Middle frontal gyrus (tissue), 1 donor: ENCODE data around the gene NAA15.
"Not testable (repeated sequence)": the region's sequence is repeated elsewhere in the genome, so short reads cannot be mapped to it uniquely, and the experiment has no call there.

Source experiments
- DNase-seq: peaks from one replicate; pipeline ENCODE4 v3.0.0-alpha.2; 2015; ENCODE audit warnings: low spot score; ENCODE audit errors: extremely low spot score

The NAA15 gene

GRCh38 chr4:139297001-139297410 is 4.3 kb upstream of the NAA15 start:
- no peak for DNase-seq

DNA sequence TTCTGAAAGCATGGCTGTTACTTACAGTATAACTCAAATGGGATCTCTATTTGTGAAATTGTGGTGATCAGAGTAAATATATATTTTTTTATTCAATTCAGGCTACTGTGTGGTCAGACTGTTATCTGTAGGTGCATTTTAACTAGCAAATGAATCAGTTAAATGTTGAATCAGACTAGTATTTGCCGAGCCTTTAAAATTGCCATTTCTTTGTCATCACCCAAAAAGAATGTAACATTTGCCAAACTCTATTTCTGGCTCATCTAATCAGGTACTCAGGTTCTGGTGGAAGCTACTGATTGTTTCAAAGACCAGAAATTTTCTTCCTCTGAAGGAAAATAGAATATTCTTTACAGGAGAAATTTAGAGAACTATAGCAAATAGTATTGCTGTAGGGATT is 1.8 kb upstream of the NAA15 start:
- no peak for DNase-seq

- no peak for DNase-seq
Measured at GRCh38 chr4:139300431-139301112, 733 bp upstream of the NAA15 start.

GRCh38 chr4:139301821-139302611 is 711 bp downstream of the NAA15 start, which contains the start of gene NDUFC1:
Gene NDUFC1, minus strand, starts transcription at chr4:139302477. Its CDS starts 6,679 bp downstream, at chr4:139295798.
- DNase-seq = no peak

DNA sequence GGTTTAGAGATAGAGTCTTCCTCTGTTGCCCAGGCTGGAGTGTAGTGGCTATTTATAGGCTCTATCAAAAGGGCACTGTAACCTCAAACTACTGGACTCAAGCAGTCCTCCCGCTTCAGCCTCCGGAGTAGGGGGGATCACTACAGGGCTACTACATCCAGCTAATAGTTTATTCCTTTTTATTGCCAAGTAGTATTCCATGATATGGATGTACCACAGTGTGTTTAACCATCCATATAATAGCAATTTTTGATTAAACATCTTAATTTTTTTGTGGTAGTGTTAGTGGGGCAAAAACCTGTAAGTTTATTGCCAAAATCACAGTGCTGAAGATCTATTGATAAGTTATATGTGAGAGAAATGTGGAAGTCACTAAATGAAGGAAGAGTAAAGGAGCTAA is 3.6 kb downstream of the NAA15 start:
- no peak for DNase-seq

GRCh38 chr4:139311909-139312308 is 10.6 kb downstream of the NAA15 start:
- DNase-seq = no peak

DNA sequence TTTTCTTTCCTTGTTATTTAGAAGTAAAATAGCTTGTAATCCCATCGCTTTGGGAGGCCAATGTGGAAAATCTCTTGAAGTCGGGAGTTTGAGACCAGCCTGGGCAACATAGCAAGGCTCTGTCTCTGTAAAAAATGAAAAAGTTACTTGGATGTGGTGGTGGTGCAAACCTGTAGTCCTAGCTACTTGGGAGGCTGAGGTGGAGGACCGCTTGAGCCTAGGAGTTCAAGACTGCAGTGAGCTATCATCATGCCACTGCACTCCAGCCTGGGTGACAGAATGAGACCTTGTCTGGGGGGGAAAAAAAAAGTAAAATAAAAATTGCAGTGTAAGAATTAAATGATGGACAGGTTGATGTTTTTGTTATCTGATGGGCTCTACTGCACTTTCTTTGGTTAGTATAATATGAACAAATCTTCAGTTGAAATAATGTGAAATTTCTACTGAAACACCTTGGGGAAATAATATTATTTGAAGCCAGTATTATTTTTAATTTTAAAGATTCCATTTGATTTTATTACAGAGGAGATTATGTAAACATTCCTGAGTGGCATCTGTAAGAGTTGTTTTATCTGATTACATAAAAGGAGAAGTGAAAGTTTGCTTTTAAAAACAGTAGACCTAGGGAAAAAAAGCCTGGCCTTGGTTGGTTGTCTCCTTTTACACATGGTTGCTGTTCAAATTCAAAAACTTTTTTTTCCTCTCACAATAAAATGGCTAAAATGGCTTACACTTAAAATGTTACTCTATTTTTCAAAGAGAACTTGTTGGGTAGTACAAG is 11.4 kb downstream of the NAA15 start:
- no peak for DNase-seq

DNA sequence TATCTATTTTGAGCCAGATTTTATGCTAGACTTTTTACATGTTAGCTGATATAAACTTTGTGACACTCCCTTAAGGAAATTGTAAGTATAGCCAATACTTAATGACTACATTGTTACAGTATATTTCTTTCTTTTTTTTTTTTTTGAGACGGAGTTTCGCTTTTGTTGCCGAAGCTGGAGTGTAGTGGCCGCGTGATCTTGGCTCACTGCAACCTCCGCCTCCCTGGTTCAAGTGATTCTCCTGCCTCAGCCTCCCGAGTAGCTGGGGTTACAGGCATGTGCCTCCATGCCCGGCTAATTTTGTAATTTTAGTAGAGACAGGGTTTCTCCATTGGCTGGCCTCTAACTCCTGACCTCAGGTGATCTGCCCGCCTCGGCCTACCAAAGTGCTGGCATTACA is 12.1 kb downstream of the NAA15 start:
- not testable (repeated sequence) for DNase-seq

DNA sequence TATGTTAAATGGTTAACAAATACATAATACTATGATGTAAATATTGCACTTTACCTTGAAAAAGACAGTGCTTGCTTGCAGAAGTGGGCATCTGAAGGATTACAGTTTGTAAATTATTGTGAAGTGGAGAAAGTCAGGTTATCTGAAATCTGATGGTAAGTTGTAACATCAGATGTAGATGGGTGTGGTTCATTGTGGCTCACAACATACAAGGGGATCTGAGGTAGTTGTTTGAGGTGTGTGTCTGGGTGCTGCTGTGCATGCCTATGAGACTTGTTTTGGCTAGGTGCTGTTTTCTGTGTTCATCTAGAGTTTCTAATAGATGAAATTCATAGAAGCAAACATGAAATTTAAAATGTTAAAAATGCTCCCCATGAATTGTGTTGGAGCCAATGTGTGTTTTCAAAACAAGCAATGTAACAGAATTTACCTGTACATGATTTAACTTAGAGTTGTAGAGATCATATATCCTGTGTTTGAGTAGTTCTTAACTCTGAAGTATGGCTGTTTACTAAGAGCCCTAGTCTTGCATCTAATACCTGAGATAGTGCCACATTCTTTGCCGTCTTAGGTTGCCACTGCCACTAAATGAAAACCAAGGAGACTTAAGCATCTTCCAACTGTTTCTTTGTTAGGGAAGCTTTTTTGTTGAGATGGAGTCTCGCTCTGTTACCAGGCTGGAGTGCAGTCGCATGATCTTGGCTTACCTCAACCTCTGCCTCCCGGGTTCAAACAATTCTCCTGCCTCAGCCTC is 12.9 kb downstream of the NAA15 start:
- no peak for DNase-seq

DNA sequence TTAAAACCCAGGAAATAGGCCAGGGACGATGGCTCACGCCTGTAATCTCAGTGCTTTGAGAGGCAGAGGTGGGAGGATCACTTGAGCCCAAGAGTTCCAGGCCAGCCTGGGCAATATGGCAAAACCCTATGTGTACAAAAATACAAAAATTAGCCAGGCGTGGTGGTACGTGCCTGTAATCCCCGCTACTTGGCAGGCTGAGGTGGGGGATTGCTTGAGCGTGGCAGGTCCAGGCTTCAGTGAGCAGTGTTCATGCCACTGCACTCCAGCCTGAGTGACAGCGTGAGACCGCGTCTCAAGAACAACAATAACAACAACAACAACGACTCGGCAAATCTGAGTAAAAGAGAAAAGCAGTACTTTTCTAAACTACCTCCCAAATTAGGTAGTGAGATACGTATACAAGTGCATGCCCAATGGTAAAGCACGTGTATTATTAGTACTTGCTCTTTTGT is 13.9 kb downstream of the NAA15 start:
- DNase-seq = no peak

- no peak for DNase-seq
Measured at GRCh38 chr4:139316733-139317132, 15.4 kb downstream of the NAA15 start.

DNA sequence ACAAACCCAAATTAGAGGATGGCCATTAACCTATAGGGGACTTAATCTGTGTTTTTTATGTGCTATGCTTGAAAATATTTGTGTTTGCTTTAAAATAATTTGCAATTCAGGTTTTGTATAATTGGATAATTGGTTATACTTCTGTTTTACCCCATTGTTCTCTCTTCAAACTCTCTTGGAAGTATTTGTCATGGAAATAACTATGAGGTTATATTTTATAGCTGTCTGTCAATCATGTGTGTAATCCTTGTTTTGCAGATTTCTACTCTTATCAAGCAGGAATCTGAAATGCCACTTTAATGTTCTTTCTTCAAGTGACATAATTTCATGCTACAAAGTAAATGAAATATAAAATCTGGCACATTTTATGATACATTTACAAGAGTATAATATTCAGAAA is 16.3 kb downstream of the NAA15 start:
- no peak for DNase-seq

- no peak for DNase-seq
Measured at GRCh38 chr4:139319571-139319970, 18.3 kb downstream of the NAA15 start.

GRCh38 chr4:139322070-139322469 is 20.8 kb downstream of the NAA15 start:
- not testable (repeated sequence) for DNase-seq

- DNase-seq = not testable (repeated sequence)
Measured at GRCh38 chr4:139322541-139322940, 21.2 kb downstream of the NAA15 start.

DNA sequence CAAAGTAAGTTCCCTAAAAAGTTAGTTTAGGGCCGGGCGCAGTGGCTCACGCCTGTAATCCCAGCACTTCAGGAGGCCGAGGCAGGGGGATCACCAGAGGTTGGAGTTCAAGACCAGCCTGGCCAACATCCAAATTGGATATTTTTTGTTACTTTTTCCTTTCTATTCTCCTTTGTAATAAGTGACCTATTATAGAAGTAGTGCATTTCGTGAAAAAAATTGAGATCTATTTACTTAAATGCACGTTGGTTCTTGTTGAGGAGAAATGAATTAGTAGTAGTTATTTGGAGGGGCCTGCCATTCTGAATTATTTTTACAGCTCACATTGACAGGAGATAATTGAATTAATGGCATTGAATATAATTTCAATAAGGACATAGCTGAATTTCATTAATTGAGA is 23.3 kb downstream of the NAA15 start:
- DNase-seq = no peak

DNA sequence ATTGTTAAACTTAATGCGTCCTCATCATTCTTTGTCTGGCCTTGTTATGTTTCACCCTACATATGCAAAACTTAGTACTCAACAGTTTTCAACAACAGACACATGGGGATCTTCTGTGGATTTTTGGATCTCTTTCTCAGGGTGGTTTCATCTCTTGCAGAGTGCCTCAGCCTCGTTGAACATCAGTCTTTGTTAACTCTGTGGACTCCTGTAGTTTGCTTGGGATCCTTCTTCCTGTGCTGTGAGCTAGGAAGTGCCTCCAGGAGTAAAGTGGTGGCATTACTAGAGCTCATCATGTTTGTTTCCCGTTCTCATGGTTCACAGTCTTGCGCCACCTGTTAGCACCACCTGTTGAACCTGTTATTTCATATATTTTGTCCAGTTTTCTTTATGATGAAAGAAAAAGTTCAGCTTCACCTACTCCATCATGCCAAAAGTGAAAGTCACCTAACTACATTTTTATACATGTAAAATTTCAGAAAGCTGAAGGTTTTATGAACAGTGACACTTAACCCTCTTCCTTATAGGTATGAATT is 28.4 kb downstream of the NAA15 start:
- DNase-seq = no peak

GRCh38 chr4:139330283-139330682 is 29.0 kb downstream of the NAA15 start:
- no peak for DNase-seq

GRCh38 chr4:139331185-139331584 is 29.9 kb downstream of the NAA15 start:
- DNase-seq = no peak

DNA sequence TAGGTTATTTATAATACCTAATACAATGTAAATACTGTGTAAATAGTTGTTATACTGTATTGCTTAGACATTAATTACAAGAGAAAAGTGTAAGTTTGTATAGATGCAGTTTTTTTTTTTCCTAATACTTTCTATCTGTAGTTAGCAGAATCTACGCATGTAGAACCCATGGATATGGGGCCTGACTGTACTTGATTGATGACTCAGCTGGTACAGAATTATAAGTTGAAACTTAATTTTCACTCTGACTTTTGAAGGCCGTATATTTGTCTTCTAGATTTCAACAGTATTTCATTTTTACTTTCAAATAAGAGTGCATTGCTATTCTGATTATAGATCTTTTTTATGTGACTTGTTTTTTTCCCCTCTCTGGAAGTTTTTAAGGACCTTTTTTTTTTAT is 31.7 kb downstream of the NAA15 start:
- no peak for DNase-seq

GRCh38 chr4:139337612-139338011 is 36.3 kb downstream of the NAA15 start:
- no peak for DNase-seq
